ENCODE results near the gene SERPINE3. TPM values are rescaled to one million over a fixed set of nuclear protein-coding genes. Genes with fewer than 3 reads are reported as not detected.

Gene SERPINE3
- total RNA-seq, 1 experiment from 2014 or later: not detected

GRCh38 chr13:51385114-51385513 is 45.6 kb downstream of the SERPINE3 start:
- H3K9me3 ChIP-seq: no peaks in the 10 kb centered on the region
- no peak overlapping the region for H3K4me3 ChIP-seq
- no peaks in the 10 kb centered on the region for H3K27me3 ChIP-seq
- peaks cover 35% of the 10 kb centered on the region for H3K36me3 ChIP-seq
- no peak for DNase-seq

GRCh38 chr13:51394724-51395123 is 55.2 kb downstream of the SERPINE3 start:
- Histone ChIP-seq H3K36me3 (peaks cover 21% of the 10 kb centered on the region), H3K4me3 (no peak overlapping the region), H3K27me3 (no peaks in the 10 kb centered on the region), H3K9me3 (no peaks in the 10 kb centered on the region)
- no peak for DNase-seq

- no peak for DNase-seq
- Histone ChIP-seq H3K27me3 (no peaks in the 10 kb centered on the region), H3K4me3 (no peak overlapping the region)
These were observed 56.9 kb downstream of the SERPINE3 start for GRCh38 chr13:51396352-51396751.

GRCh38 chr13:51397262-51397941 is 57.9 kb downstream of the SERPINE3 start:
- H3K9me3 ChIP-seq: no peaks in the 10 kb centered on the region
- no peaks in the 10 kb centered on the region for H3K27me3 ChIP-seq
- no peak overlapping the region for H3K4me3 ChIP-seq
- peaks cover 19% of the 10 kb centered on the region for H3K36me3 ChIP-seq
- peak; percentile 60 for DNase-seq

More at GRCh38 chr13:51396352-51396751, 56.9 kb downstream of the SERPINE3 start:
- Histone ChIP-seq H3K9me3 (no peaks in the 10 kb centered on the region), H3K36me3 (peaks cover 19% of the 10 kb centered on the region)

GRCh38 chr13:51405176-51405575 is 65.7 kb downstream of the SERPINE3 start:
- Histone ChIP-seq H3K9me3 (no peaks in the 10 kb centered on the region), H3K36me3 (peaks cover 7% of the 10 kb centered on the region), H3K4me3 (no peak overlapping the region), H3K27me3 (no peaks in the 10 kb centered on the region)
- DNase-seq: no peak

- Histone ChIP-seq H3K36me3 (peaks cover 22% of the 10 kb centered on the region), H3K4me3 (no peak overlapping the region), H3K27me3 (no peaks in the 10 kb centered on the region), H3K9me3 (peaks cover 13% of the 10 kb centered on the region)
- DNase-seq: no peak
These were observed 72.9 kb downstream of the SERPINE3 start for GRCh38 chr13:51412431-51412830.

Other genes with a start within 250 kb of the SERPINE3 start
- not detected in 2 replicates for gene C13orf42, start 228.4 kb upstream of the SERPINE3 start, total RNA-seq (2014; rRNA removed; shearing (Covaris generic); ENCODE audit: low replicate concordance)
- 0.20 and 0.39 TPM in 2 replicates for gene FAM124A, start 117.3 kb upstream of the SERPINE3 start, total RNA-seq (2014; rRNA removed; shearing (Covaris generic); ENCODE audit: low replicate concordance)
- 15.6 and 22.6 TPM in 2 replicates for gene INTS6, start 113.3 kb downstream of the SERPINE3 start, total RNA-seq (2014; rRNA removed; shearing (Covaris generic); ENCODE audit: low replicate concordance)
- 0.91 and 1.8 TPM in 2 replicates for gene WDFY2, start 244.8 kb downstream of the SERPINE3 start, total RNA-seq (2014; rRNA removed; shearing (Covaris generic); ENCODE audit: low replicate concordance)